K562 (cell line): ENCODE data around the gene DENND1A. TPM values are rescaled to one million over a fixed set of nuclear protein-coding genes. Genes with fewer than 3 reads are reported as not detected.

ENCODE experiments used
- ATAC-seq: fragments of 200-7000 bp; cut with Tn5 transposase; 3 replicates; pipeline ENCODE4 v1.9.1; 2020; ENCODE audit warnings: moderate library complexity
- BruUV-seq: library from RNA; stranded (reverse); fragments of 400-500 nt; replicated peaks from 2 replicates; lab custom pipeline; 2021; lab: Mats Ljungman, UMichigan
- CTCF ChIA-PET: fragments of 300-600 bp; formaldehyde crosslinking; extraction: SDS; loops from one replicate; lab custom pipeline; 2021; ENCODE audit warnings: low intra/inter-chr PET ratio; lab: Yijun Ruan, JAX
- POLR2A ChIA-PET: fragments of 300-600, 350-650 bp; sonication (Branson Sonifier 250); formaldehyde crosslinking; extraction: SDS; loops from one replicate; lab custom pipeline; 2021; ENCODE audit warnings: antibody characterized with exemption, inconsistent platforms; lab: Yijun Ruan, JAX
- DNase-seq, 4 experiments: peaks; one replicate each; pipeline versions ENCODE4 v3.0.0 to v3.0.0-alpha.2; 2011 to 2018; ENCODE audit warnings: low spot score in 3 of 4, mixed read lengths in 3 of 4; ENCODE audit errors: extremely low read depth in 1 of 4
- FAIRE-seq: peaks from 2 replicates; lab custom pipeline; 2011; peaks lifted over from hg19 to GRCh38; lab: Jason Lieb, UNC
- H2AFZ ChIP-seq: 2 replicates; pipeline ENCODE4 v1.6.0; 2011; ENCODE audit warnings: low read depth, low read length, control low read depth, inconsistent platforms
- H3K27ac ChIP-seq: fragments of 200-600 bp; 3 replicates; pipeline ENCODE4 v1.8.0; 2011; ENCODE audit warnings: low read depth, mild to moderate bottlenecking, control low read depth, inconsistent platforms, low read length, moderate library complexity, mixed read lengths; ENCODE audit errors: extremely low read depth
- H3K27me3 ChIP-seq, 2 experiments: fragments of 300-600 bp in 1 of 2; 2 replicates in 1 of 2; 3 replicates in 1 of 2; pipeline versions ENCODE4 v1.6.0 to v1.8.0; 2011; ENCODE audit warnings: inconsistent platforms in 2 of 2, low read length in 2 of 2, mild to moderate bottlenecking in 1 of 2, mixed read lengths in 1 of 2, moderate library complexity in 1 of 2; ENCODE audit not compliant: control insufficient read depth in 2 of 2, insufficient read depth in 2 of 2
- H3K36me3 ChIP-seq: fragments of 300-600 bp; 3 replicates; pipeline ENCODE4 v1.8.0; 2011; ENCODE audit warnings: mild to moderate bottlenecking, low read length, inconsistent platforms; ENCODE audit not compliant: control insufficient read depth, insufficient read depth
- H3K4me1 ChIP-seq, 2 experiments: fragments of 200-600 bp in 1 of 2; replicated peaks in 1 of 2; 2 replicates in 1 of 2; 3 replicates in 1 of 2; pipeline versions ENCODE4 v1.5.1 to v1.8.0; 2011; ENCODE audit warnings: inconsistent platforms in 2 of 2, low read length in 2 of 2, mild to moderate bottlenecking in 1 of 2, mixed read lengths in 1 of 2, moderate library complexity in 1 of 2; ENCODE audit not compliant: control insufficient read depth in 2 of 2, insufficient read depth in 2 of 2
- H3K4me2 ChIP-seq: 2 replicates; pipeline ENCODE4 v1.6.1; 2011; ENCODE audit warnings: low read length, control low read depth, inconsistent platforms, mixed read lengths; ENCODE audit not compliant: insufficient read depth
- H3K4me3 ChIP-seq: fragments of 200-600 bp; sonication (generic), shearing (Covaris generic); 2 replicates; pipeline ENCODE4 v1.5.1; 2016; ENCODE audit warnings: control low read depth, inconsistent platforms
- H3K79me2 ChIP-seq: fragments of 200-600 bp; 3 replicates; pipeline ENCODE4 v1.8.0; 2011; ENCODE audit warnings: low read length, inconsistent platforms; ENCODE audit not compliant: control insufficient read depth, insufficient read depth
- H3K9ac ChIP-seq, 2 experiments: 2 replicates each; pipeline versions ENCODE4 v1.6.0 to v1.6.1; 2011; ENCODE audit warnings: low read depth in 2 of 2, low read length in 2 of 2, control low read depth in 1 of 2, inconsistent platforms in 1 of 2, mild to moderate bottlenecking in 1 of 2, mixed read lengths in 1 of 2; ENCODE audit not compliant: insufficient read depth in 1 of 2
- H3K9me1 ChIP-seq: one replicate; pipeline ENCODE4 v1.6.0; 2011; ENCODE audit warnings: inconsistent platforms, mild to moderate bottlenecking, low read length, moderate library complexity; ENCODE audit not compliant: control insufficient read depth, insufficient read depth
- H3K9me3 ChIP-seq: replicated peaks from 2 replicates; pipeline ENCODE4 v1.5.1; 2011; ENCODE audit warnings: low read depth, low read length, inconsistent platforms; ENCODE audit not compliant: control insufficient read depth, insufficient read depth
- H4K20me1 ChIP-seq: replicated peaks from 2 replicates; pipeline ENCODE4 v1.6.1; 2011; ENCODE audit warnings: low read length, inconsistent platforms, mixed read lengths; ENCODE audit not compliant: control insufficient read depth, insufficient read depth
- MCM5 ChIP-seq: fragments of 450-650 bp; IDR thresholded peaks from 2 replicates; pipeline ENCODE4 v1.6.1; 2016; ENCODE audit warnings: low read depth
- NR2F6 ChIP-seq: fragments of 450-650 bp; formaldehyde crosslinking; IDR thresholded peaks from 2 replicates; pipeline ENCODE4 v1.4.0; 2020; ENCODE audit warnings: mild to moderate bottlenecking
- PHF8 ChIP-seq: fragments of 200-600 bp; sonication (generic); IDR thresholded peaks from 2 replicates; pipeline ENCODE4 v1.6.1; 2012; ENCODE audit warnings: mixed run types, mild to moderate bottlenecking, inconsistent platforms, low read length, moderate library complexity, borderline replicate concordance
- SMAD4 ChIP-seq: fragments of 250-450 bp; sonication (Bioruptor Pico); conservative IDR thresholded peaks from 2 replicates; pipeline ENCODE4 v1.8.0; 2021; ENCODE audit warnings: inconsistent platforms, mild to moderate bottlenecking, moderate library complexity
- ZBTB1 ChIP-seq: sonication (generic); formaldehyde crosslinking; IDR thresholded peaks from 2 replicates; pipeline ENCODE4 v1.8.1; 2023; ENCODE audit warnings: missing genetic modification reagents, low read depth, mild to moderate bottlenecking, borderline replicate concordance
- ZBTB11 ChIP-seq, 3 experiments: fragments of 200-800 bp in 1 of 3; fragments of 250-450 bp in 1 of 3; fragments of 450-650 bp in 1 of 3; sonication (Bioruptor Pico) in 1 of 3; sonication (Bioruptor generic) in 1 of 3; formaldehyde crosslinking in 1 of 3; IDR thresholded peaks; 2 replicates each; pipeline versions ENCODE4 v1.6.1 to v1.8.0; 2016 to 2022; ENCODE audit warnings: mild to moderate bottlenecking in 2 of 3, missing genetic modification characterization in 2 of 3, missing compliant biosample characterization in 1 of 3, moderate library complexity in 1 of 3
- ZNF395 ChIP-seq: fragments of 200-800 bp; sonication (Bioruptor generic); IDR thresholded peaks from 2 replicates; pipeline ENCODE4 v1.6.1; 2017; ENCODE audit warnings: missing genetic modification characterization, missing compliant biosample characterization
- WGBS: fragments of 100-300 bp; shearing (Covaris generic); methylation state at CpG from one replicate; pipeline ENCODE4 v1.1.6; 2016; ENCODE audit warnings: low coverage, mixed read lengths; ENCODE audit not compliant: insufficient coverage; ENCODE audit errors: missing lambda C conversion rate; 5-methylcytosine and 5-hydroxymethylcytosine counted together
- in situ Hi-C: fragments of 300-500 bp; cut with MboI; formaldehyde crosslinking; loops from 4 replicates; pipeline ENCODE4 v1.15.0; 2018; ENCODE audit warnings: inconsistent platforms, mixed read lengths
- intact Hi-C: fragments of 100-400 bp; cut with micrococcal nuclease; formaldehyde crosslinking; loops from 2 replicates; pipeline ENCODE4 v1.14.2; 2022
- polyA plus RNA-seq, 8 experiments: library from polyadenylated mRNA; depleted of rRNA in 4 of 8; stranded (reverse) in 5 of 8; unstranded in 3 of 8; fragments of >200 nt; fragmentation: Nextera tagmentation in 2 of 8; fragmentation: Illumina TruSeq in 1 of 8; extraction: Ambion mirVana in 2 of 8; extraction: Trizol in 1 of 8; gene quantifications; 2 replicates each; pipeline versions ENCODE4 v1.2.1 to v1.2.3, GENCODE V29; 2011 to 2014; ENCODE audit warnings: inconsistent platforms in 1 of 8, missing spikeins in 1 of 8
- total RNA-seq, 7 experiments: library from RNA; depleted of rRNA in 6 of 7; stranded (reverse); fragments of >200 nt in 6 of 7; fragmentation: Illumina TruSeq in 2 of 7; extraction: Trizol in 2 of 7; gene quantifications; 2 replicates each; pipeline versions ENCODE4 v1.2.1 to v1.2.3, GENCODE V29; 2011 to 2021; ENCODE audit warnings: low replicate concordance in 1 of 7

The DENND1A gene
- total and polyA plus RNA-seq, 9 of the 15 experiments (the other 6 are each of a cell fraction or from before 2014, with no cell fraction given), result 7.6 to 29.5 (median 15.7) TPM

- Histone ChIP-seq H3K9me1 (no peaks in the 10 kb centered on the region), H3K4me2 (no peak overlapping the region), H3K9me3 (no peaks in the 10 kb centered on the region), H3K79me2 (peaks cover 51% of the 10 kb centered on the region), H2AFZ (no peak overlapping the region), H3K36me3 (peaks cover 13% of the 10 kb centered on the region; the same call in 2 of the 3 replicates), H3K4me3 (no peak overlapping the region), H3K27me3 (no peaks in the 10 kb centered on the region), H4K20me1 (peaks cover 18% of the 10 kb centered on the region; the same call in 1 of the 2 replicates), H3K4me1 (peaks cover 5 to 23% of the 10 kb centered on the region in 2 experiments), H3K27ac (no peak overlapping the region), H3K9ac (no peak overlapping the region)
- 84% methylated on average over 5 of the region's 5 CpGs for WGBS
- no peak for FAIRE-seq
- TF ChIP-seq NR2F6 (CRISPR knock-in tag), result no peak
- TF ChIP-seq PHF8, result no peak
- no peak for TF ChIP-seq ZBTB1 (CRISPR knock-in tag)
- no peak for TF ChIP-seq SMAD4 (CRISPR knock-in tag)
- no peak for TF ChIP-seq ZBTB11 (CRISPR knock-in tag; IDR thresholded peaks at IDR 0.05)
- TF ChIP-seq ZNF395 (CRISPR knock-in tag), result no peak
- no peak for TF ChIP-seq MCM5
- ChIA-PET POLR2A (interaction anchor here (2.2 kb wide), 1 partner anchor 91 kb away, joined by 8 read pairs; no protein-coding TSS in a partner anchor), CTCF (no interaction called here)
- no peak for DNase-seq
- ATAC-seq, result no peak
- intact Hi-C loops, result loop anchor here (10.0 kb wide), 1 partner anchor 92 kb away; no protein-coding TSS in a partner anchor
- BruUV-seq, result no TSS peak
- in situ Hi-C loops, result no loop called here
Observed at GRCh38 chr9:123926941-123927340, 3.0 kb downstream of the DENND1A start.
